Nephron progenitor cell (in vitro differentiated cells): Measurements from ENCODE around the gene TTC23.
A peak's percentile ranks its signal among the peaks of the same experiment; 100 is the strongest.

Experiments used
- DNase-seq: peaks from one replicate; pipeline ENCODE4 v3.0.0; 2021
- H3K27ac Mint-ChIP-seq: 2 replicates; pipeline ENCODE4 v1.8.0; 2021; ENCODE audit warnings: mild to moderate bottlenecking, moderate library complexity, mixed read lengths
- H3K27me3 Mint-ChIP-seq: 2 replicates; pipeline ENCODE4 v1.8.0; 2021; ENCODE audit warnings: mild to moderate bottlenecking, low read depth, mixed read lengths; ENCODE audit not compliant: poor library complexity
- H3K36me3 Mint-ChIP-seq: 2 replicates; pipeline ENCODE4 v1.8.0; 2021; ENCODE audit warnings: low read depth, mixed read lengths
- H3K4me1 Mint-ChIP-seq: 2 replicates; pipeline ENCODE4 v1.8.0; 2021; ENCODE audit warnings: mixed read lengths
- H3K4me3 Mint-ChIP-seq: 2 replicates; pipeline ENCODE4 v1.8.0; 2021; ENCODE audit warnings: mild to moderate bottlenecking, moderate library complexity, mixed read lengths
- H3K9me3 Mint-ChIP-seq: 2 replicates; pipeline ENCODE4 v1.8.0; 2021; ENCODE audit warnings: mild to moderate bottlenecking, moderate library complexity, mixed read lengths
- CTCF ChIP-seq: fragments of 200-600 bp; sonication (generic); IDR thresholded peaks from 2 replicates; pipeline ENCODE4 v1.5.0; 2021; ENCODE audit warnings: antibody characterized with exemption

Gene TTC23

GRCh38 chr15:99249270-99249841, at the start of gene TTC23:
Gene TTC23 (minus strand): TSS chr15:99249581. CDS start chr15:99228712, 20,869 bp downstream.
- H3K27me3 Mint-ChIP-seq, result peaks cover 9% of the 10 kb centered on the region
- peak; percentile 6 for DNase-seq
- no peaks in the 10 kb centered on the region for H3K9me3 Mint-ChIP-seq

GRCh38 chr15:99296386-99296785, 47.0 kb upstream of the TTC23 start:
- Mint-ChIP-seq H3K27ac (no peak overlapping the region), H3K36me3 (peaks cover 47% of the 10 kb centered on the region), H3K4me3 (no peak overlapping the region), H3K4me1 (peaks cover 6% of the 10 kb centered on the region), H3K27me3 (peaks cover 5% of the 10 kb centered on the region), H3K9me3 (peaks cover 31% of the 10 kb centered on the region)
- no peak for TF ChIP-seq CTCF
- no peak for DNase-seq

More at GRCh38 chr15:99249270-99249841, at the start of gene TTC23:
- Mint-ChIP-seq H3K36me3 (no peaks in the 10 kb centered on the region), H3K4me3 (no peak within 1 kb of the TSS), H3K27ac (peak within 1 kb of the TSS; percentile 99), H3K4me1 (peaks cover 29% of the 10 kb centered on the region)
- TF ChIP-seq CTCF, result no peak

- H3K27me3 Mint-ChIP-seq, result peaks cover 5% of the 10 kb centered on the region
- H3K27ac Mint-ChIP-seq, result no peak overlapping the region
- TF ChIP-seq CTCF, result no peak
- DNase-seq, result no peak
- H3K4me1 Mint-ChIP-seq, result peaks cover 6% of the 10 kb centered on the region
- H3K36me3 Mint-ChIP-seq, result peaks cover 52% of the 10 kb centered on the region
- H3K4me3 Mint-ChIP-seq, result no peak overlapping the region
- H3K9me3 Mint-ChIP-seq, result peaks cover 31% of the 10 kb centered on the region
Observed at GRCh38 chr15:99295840-99296239, 46.5 kb upstream of the TTC23 start.

GRCh38 chr15:99291643-99292042, 42.3 kb upstream of the TTC23 start:
- Mint-ChIP-seq H3K4me1 (no peaks in the 10 kb centered on the region), H3K27ac (no peak overlapping the region), H3K9me3 (peaks cover 31% of the 10 kb centered on the region), H3K27me3 (peaks cover 5% of the 10 kb centered on the region), H3K4me3 (no peak overlapping the region), H3K36me3 (peaks cover 57% of the 10 kb centered on the region)
- DNase-seq, result no peak
- no peak for TF ChIP-seq CTCF

GRCh38 chr15:99283717-99284116, 34.3 kb upstream of the TTC23 start:
- no peak overlapping the region for H3K4me3 Mint-ChIP-seq
- no peaks in the 10 kb centered on the region for H3K27me3 Mint-ChIP-seq
- no peaks in the 10 kb centered on the region for H3K4me1 Mint-ChIP-seq
- TF ChIP-seq CTCF, result no peak
- no peak for DNase-seq
- H3K9me3 Mint-ChIP-seq, result no peaks in the 10 kb centered on the region
- H3K36me3 Mint-ChIP-seq, result peaks cover 12% of the 10 kb centered on the region
- H3K27ac Mint-ChIP-seq, result no peak overlapping the region

GRCh38 chr15:99282586-99282985, 33.2 kb upstream of the TTC23 start:
- H3K27ac Mint-ChIP-seq, result no peak overlapping the region
- no peak overlapping the region for H3K4me3 Mint-ChIP-seq
- no peaks in the 10 kb centered on the region for H3K9me3 Mint-ChIP-seq
- H3K27me3 Mint-ChIP-seq, result no peaks in the 10 kb centered on the region
- no peaks in the 10 kb centered on the region for H3K4me1 Mint-ChIP-seq
- H3K36me3 Mint-ChIP-seq, result peaks cover 12% of the 10 kb centered on the region
- no peak for DNase-seq
- no peak for TF ChIP-seq CTCF
